Measurements from ENCODE around the gene MYOF. TPM values are rescaled to one million over a fixed set of nuclear protein-coding genes. Genes with fewer than 3 reads are reported as not detected.

Gene MYOF
- total and polyA plus RNA-seq, 2 experiments from 2014 or later: 101 to 261 TPM

- H3K4me1 ChIP-seq (ENCODE audit: insufficient read depth): no peaks in the 10 kb centered on the region
- no peaks in the 10 kb centered on the region for H4K20me1 ChIP-seq (ENCODE audit: insufficient read depth)
- H3K9me2 ChIP-seq (ENCODE audit: insufficient read depth): no peaks in the 10 kb centered on the region
- no peak overlapping the region for H3K9ac ChIP-seq
- TF ChIP-seq EZH2phosphoT487 (IDR thresholded peaks at IDR 0.05; ENCODE audit: insufficient read depth, low read depth) (no peak), EZH2 (IDR thresholded peaks at IDR 0.05; ENCODE audit: insufficient read depth, poor library complexity, severe bottlenecking) (no peak)
- H3K79me2 ChIP-seq (ENCODE audit: insufficient read depth): peaks cover 51% of the 10 kb centered on the region
- no peak overlapping the region for H3K4me3 ChIP-seq
- H3K9me3 ChIP-seq (ENCODE audit: low read depth): no peaks in the 10 kb centered on the region
- 83 to 88% methylated on average over 3 of the region's 3 CpGs for WGBS, 2 experiments (ENCODE audit: low coverage in 1 of 2, low lambda C conversion rate in 2 of 2, missing lambda C conversion rate in 2 of 2)
- H2AFZ ChIP-seq: no peak overlapping the region
- peaks cover 86% of the 10 kb centered on the region for H3K36me3 ChIP-seq (ENCODE audit: low read depth)
- peaks cover 49% of the 10 kb centered on the region for H3F3A ChIP-seq (ENCODE audit: insufficient read depth)
- no peak for DNase-seq
- H3K27ac ChIP-seq: no peak overlapping the region
- H3K4me2 ChIP-seq (ENCODE audit: unreplicated experiment): no peak overlapping the region
- in situ Hi-C loops (cut with MboI): no loop called here
- no peaks in the 10 kb centered on the region for H3K27me3 ChIP-seq (replicated peaks; ENCODE audit: insufficient read depth)
Observed at GRCh38 chr10:93404048-93404354, 78.1 kb downstream of the MYOF start.

DNA sequence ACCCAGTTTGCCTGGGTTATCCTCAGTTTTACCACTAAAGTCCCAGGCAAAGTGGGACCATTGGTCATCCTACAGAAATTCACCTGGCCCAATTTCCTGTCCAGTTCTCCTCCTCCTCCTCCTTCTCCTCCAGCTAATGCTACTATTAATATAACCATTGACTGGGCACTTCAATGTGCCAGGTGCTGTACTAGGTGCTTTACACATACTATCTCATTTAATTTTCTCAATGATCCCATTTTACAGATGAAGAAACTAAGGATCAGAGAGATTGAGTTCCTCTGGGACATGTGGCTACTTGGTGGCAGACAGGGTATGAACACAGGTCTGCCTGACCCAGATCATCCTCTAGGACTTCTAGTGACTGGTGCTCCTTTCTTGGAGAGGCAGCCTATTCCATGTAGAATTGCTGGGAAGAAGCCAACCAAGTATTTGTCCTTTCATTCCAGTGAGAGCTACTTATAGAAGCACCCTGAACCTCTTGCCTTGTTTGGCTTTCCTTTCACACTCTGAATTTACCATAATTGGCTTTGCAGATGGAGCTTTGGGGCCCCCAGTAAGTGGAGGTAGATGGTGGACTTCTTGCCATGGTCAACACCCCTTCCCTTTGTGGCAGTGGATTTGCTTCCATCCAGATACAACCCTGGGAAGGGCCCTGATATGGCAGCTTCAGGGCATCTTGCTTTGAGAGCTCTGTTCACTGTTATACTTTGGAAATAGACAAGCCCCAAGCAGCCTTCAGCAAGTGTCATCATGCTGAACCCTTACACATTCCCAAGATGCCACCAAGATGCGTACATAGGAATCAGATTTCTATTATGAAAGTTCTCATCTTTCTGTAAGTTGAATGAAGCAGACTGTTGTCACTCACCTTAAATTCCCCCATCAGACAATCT is 78.7 kb downstream of the MYOF start:
- Histone ChIP-seq H3F3A (ENCODE audit: insufficient read depth) (peaks cover 50% of the 10 kb centered on the region), H3K9ac (no peak overlapping the region), H3K79me2 (ENCODE audit: insufficient read depth) (peaks cover 53% of the 10 kb centered on the region), H3K27ac (no peak overlapping the region), H4K20me1 (ENCODE audit: insufficient read depth) (no peaks in the 10 kb centered on the region), H3K4me2 (ENCODE audit: unreplicated experiment) (no peak overlapping the region), H3K9me2 (ENCODE audit: insufficient read depth) (no peaks in the 10 kb centered on the region), H3K4me3 (no peak overlapping the region), H3K27me3 (replicated peaks; ENCODE audit: insufficient read depth) (no peaks in the 10 kb centered on the region), H3K9me3 (ENCODE audit: low read depth) (no peaks in the 10 kb centered on the region), H3K4me1 (ENCODE audit: insufficient read depth) (no peaks in the 10 kb centered on the region), H2AFZ (no peak overlapping the region), H3K36me3 (ENCODE audit: low read depth) (peaks cover 86% of the 10 kb centered on the region)
- in situ Hi-C loops (cut with MboI): no loop called here
- no peak for DNase-seq
- WGBS, 2 experiments (ENCODE audit: low coverage in 1 of 2, low lambda C conversion rate in 2 of 2, missing lambda C conversion rate in 2 of 2): 94 to 100% methylated on average over 1 of the region's 1 CpG
- TF ChIP-seq EZH2phosphoT487 (IDR thresholded peaks at IDR 0.05; ENCODE audit: insufficient read depth, low read depth) (no peak), EZH2 (IDR thresholded peaks at IDR 0.05; ENCODE audit: insufficient read depth, poor library complexity, severe bottlenecking) (no peak)

DNA sequence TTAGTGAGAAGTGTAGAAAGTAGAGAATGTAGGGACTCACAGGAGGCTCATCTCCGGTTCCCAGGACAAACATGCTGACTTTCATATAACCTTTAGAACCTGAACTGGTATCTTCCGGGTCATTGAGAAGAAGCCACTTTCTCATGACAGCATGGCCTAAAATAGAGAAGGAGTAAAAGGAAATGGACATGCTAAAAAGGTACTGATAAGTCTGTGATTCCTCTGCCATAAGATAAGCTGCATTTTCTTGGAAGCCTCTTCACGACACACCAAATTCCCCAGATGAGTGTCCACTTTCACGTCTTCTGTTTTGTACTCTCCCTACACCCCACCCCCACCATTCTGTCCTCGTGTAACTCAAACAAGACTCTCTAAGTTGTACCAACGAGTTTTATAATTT is 79.9 kb downstream of the MYOF start:
- TF ChIP-seq EZH2 (IDR thresholded peaks at IDR 0.05; ENCODE audit: insufficient read depth, poor library complexity, severe bottlenecking): no peak
- no peak for TF ChIP-seq EZH2phosphoT487 (IDR thresholded peaks at IDR 0.05; ENCODE audit: insufficient read depth, low read depth)
- Histone ChIP-seq H3K79me2 (ENCODE audit: insufficient read depth) (peaks cover 55% of the 10 kb centered on the region), H3K9me3 (ENCODE audit: low read depth) (no peaks in the 10 kb centered on the region), H3K4me2 (ENCODE audit: unreplicated experiment) (no peak overlapping the region), H3F3A (ENCODE audit: insufficient read depth) (peaks cover 59% of the 10 kb centered on the region), H3K36me3 (ENCODE audit: low read depth) (peaks cover 92% of the 10 kb centered on the region), H3K27ac (no peak overlapping the region), H3K9ac (no peak overlapping the region), H2AFZ (no peak overlapping the region), H3K4me3 (no peak overlapping the region), H3K9me2 (ENCODE audit: insufficient read depth) (no peaks in the 10 kb centered on the region), H4K20me1 (ENCODE audit: insufficient read depth) (no peaks in the 10 kb centered on the region), H3K27me3 (replicated peaks; ENCODE audit: insufficient read depth) (no peaks in the 10 kb centered on the region), H3K4me1 (ENCODE audit: insufficient read depth) (no peaks in the 10 kb centered on the region)
- 76 to 80% methylated on average over 6 of the region's 6 CpGs for WGBS, 2 experiments (ENCODE audit: low coverage in 1 of 2, low lambda C conversion rate in 2 of 2, missing lambda C conversion rate in 2 of 2)
- in situ Hi-C loops (cut with MboI): no loop called here
- no peak for DNase-seq

DNA sequence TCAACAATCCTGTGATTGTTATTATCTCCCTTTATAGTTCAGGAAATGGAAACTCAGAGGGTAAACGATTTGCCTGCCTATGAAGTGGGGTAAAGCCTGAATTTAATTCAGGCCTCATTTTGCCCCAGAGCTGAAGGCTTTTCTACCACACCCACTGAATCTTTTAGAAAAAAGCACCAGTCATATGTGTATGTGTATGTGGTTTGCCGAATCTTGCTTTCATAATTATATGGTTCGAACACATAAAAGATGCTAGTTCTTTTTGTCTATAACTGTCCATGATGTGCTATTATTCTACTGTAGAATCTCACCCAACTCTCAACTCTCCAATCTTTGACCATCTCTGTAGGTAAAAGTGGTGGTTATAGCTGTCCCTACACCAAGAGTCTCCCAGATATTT is 83.6 kb downstream of the MYOF start:
- Histone ChIP-seq H3K27me3 (replicated peaks; ENCODE audit: insufficient read depth) (no peaks in the 10 kb centered on the region), H3K4me1 (ENCODE audit: insufficient read depth) (no peaks in the 10 kb centered on the region), H2AFZ (no peak overlapping the region), H3K9ac (no peak overlapping the region), H3K9me3 (ENCODE audit: low read depth) (no peaks in the 10 kb centered on the region), H3K27ac (no peak overlapping the region), H3F3A (ENCODE audit: insufficient read depth) (peaks cover 53% of the 10 kb centered on the region), H3K36me3 (ENCODE audit: low read depth) (peaks cover 93% of the 10 kb centered on the region), H3K9me2 (ENCODE audit: insufficient read depth) (no peaks in the 10 kb centered on the region), H3K4me2 (ENCODE audit: unreplicated experiment) (no peak overlapping the region), H3K79me2 (ENCODE audit: insufficient read depth) (peaks cover 43% of the 10 kb centered on the region), H3K4me3 (no peak overlapping the region), H4K20me1 (ENCODE audit: insufficient read depth) (no peaks in the 10 kb centered on the region)
- in situ Hi-C loops (cut with MboI): no loop called here
- WGBS, 2 experiments (ENCODE audit: low coverage in 1 of 2, low lambda C conversion rate in 2 of 2, missing lambda C conversion rate in 2 of 2): 78% methylated on average over 3 of the region's 3 CpGs
- TF ChIP-seq EZH2 (IDR thresholded peaks at IDR 0.05; ENCODE audit: insufficient read depth, poor library complexity, severe bottlenecking) (no peak), EZH2phosphoT487 (IDR thresholded peaks at IDR 0.05; ENCODE audit: insufficient read depth, low read depth) (no peak)
- DNase-seq: no peak
